Measurements from ENCODE around the gene GMDS. TPM values are rescaled to one million over a fixed set of nuclear protein-coding genes. Genes with fewer than 3 reads are reported as not detected.

The GMDS gene
- polyA plus RNA-seq, 1 of the 3 experiments (the other 2 are of a cell fraction) = 12.3 TPM

DNA sequence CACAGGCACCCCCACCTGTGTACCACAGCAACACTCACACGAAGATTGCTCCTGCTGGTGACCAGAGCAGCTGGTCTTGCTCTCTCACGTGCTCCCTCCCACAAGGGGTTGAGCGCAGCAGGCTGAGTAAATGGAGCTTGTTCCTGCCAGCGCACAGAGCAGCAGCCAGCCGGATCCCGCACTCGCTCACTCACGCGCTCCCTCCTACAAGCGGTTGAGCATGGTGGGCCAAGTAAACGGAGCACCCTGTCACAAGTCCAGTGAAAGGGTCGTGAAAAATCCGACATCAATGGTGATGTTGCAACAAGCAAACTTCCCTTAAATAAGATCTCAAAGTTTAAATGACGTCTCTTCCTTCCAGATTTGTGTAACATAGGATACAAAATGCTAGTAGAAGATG is 322.0 kb downstream of the GMDS start:
- H3K4me3 ChIP-seq (ENCODE audit: low read depth in 2 of 2, low read length in 1 of 2) = no peak overlapping the region
- no peaks in the 10 kb centered on the region for H3K27me3 ChIP-seq (ENCODE audit: insufficient read depth)
- H3K9ac ChIP-seq = no peak overlapping the region
- H3F3A ChIP-seq (replicated peaks; ENCODE audit: insufficient read depth) = peaks cover 4% of the 10 kb centered on the region
- H4K20me1 ChIP-seq (ENCODE audit: insufficient read depth) = no peaks in the 10 kb centered on the region
- POLR2A ChIA-PET = no interaction called here
- no peak for DNase-seq
- no peak overlapping the region for H2AFZ ChIP-seq (ENCODE audit: low read depth)
- no peaks in the 10 kb centered on the region for H3K79me2 ChIP-seq (ENCODE audit: insufficient read depth)
- no peaks in the 10 kb centered on the region for H3K4me1 ChIP-seq (ENCODE audit: control insufficient read depth in 1 of 2, insufficient read depth in 2 of 2, low read depth in 1 of 2, low read length in 1 of 2)
- CTCF ChIA-PET = interaction anchor here (1.3 to 1.5 kb wide), 2 partner anchors 8 to 10 kb away, joined by 3 to 4 read pairs; no protein-coding TSS in a partner anchor
- H3K9me3 ChIP-seq = no peaks in the 10 kb centered on the region
- no peaks in the 10 kb centered on the region for H3K36me3 ChIP-seq (replicated peaks in 1 of 2; ENCODE audit: control insufficient read depth in 1 of 2, insufficient read depth in 2 of 2, low read length in 1 of 2)
- H3K9me2 ChIP-seq = no peaks in the 10 kb centered on the region
- TF ChIP-seq, protein P1, sequence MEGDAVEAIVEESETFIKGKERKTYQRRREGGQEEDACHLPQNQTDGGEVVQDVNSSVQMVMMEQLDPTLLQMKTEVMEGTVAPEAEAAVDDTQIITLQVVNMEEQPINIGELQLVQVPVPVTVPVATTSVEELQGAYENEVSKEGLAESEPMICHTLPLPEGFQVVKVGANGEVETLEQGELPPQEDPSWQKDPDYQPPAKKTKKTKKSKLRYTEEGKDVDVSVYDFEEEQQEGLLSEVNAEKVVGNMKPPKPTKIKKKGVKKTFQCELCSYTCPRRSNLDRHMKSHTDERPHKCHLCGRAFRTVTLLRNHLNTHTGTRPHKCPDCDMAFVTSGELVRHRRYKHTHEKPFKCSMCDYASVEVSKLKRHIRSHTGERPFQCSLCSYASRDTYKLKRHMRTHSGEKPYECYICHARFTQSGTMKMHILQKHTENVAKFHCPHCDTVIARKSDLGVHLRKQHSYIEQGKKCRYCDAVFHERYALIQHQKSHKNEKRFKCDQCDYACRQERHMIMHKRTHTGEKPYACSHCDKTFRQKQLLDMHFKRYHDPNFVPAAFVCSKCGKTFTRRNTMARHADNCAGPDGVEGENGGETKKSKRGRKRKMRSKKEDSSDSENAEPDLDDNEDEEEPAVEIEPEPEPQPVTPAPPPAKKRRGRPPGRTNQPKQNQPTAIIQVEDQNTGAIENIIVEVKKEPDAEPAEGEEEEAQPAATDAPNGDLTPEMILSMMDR (IDR thresholded peaks at IDR 0.05) = no peak
- TF ChIP-seq SIN3A (IDR thresholded peaks at IDR 0.05; ENCODE audit: borderline replicate concordance, low read depth, low read length) (no peak), SMC3 (IDR thresholded peaks at IDR 0.05; ENCODE audit: low read depth, low read length) (no peak), POLR2AphosphoS5 (IDR thresholded peaks at IDR 0.05; ENCODE audit: low read depth, low read length) (no peak), TAF1 (IDR thresholded peaks at IDR 0.05; ENCODE audit: borderline replicate concordance, low read depth, low read length) (no peak), JUND (IDR thresholded peaks at IDR 0.05) (no peak), ELF1 (IDR thresholded peaks at IDR 0.05) (no peak), GATA2 (CRISPR knock-in tag; IDR thresholded peaks at IDR 0.05) (no peak), CHD2 (IDR thresholded peaks at IDR 0.05; ENCODE audit: low read length, partially characterized antibody) (no peak), RCOR1 (IDR thresholded peaks at IDR 0.05; ENCODE audit: low read length) (no peak), NRF1 (IDR thresholded peaks at IDR 0.05; ENCODE audit: low read depth, low read length) (no peak), YY1 (IDR thresholded peaks at IDR 0.05; ENCODE audit: low read depth) (no peak), MEF2A (IDR thresholded peaks at IDR 0.05; ENCODE audit: borderline replicate concordance, low read depth) (no peak), FOXM1 (IDR thresholded peaks at IDR 0.05; ENCODE audit: low read depth) (no peak), TCF12 (IDR thresholded peaks at IDR 0.05) (no peak), EZH2phosphoT487 (IDR thresholded peaks at IDR 0.05; ENCODE audit: borderline replicate concordance, low read depth) (no peak), NFIC (IDR thresholded peaks at IDR 0.05; ENCODE audit: borderline replicate concordance) (no peak), EP300 (IDR thresholded peaks at IDR 0.05; ENCODE audit: borderline replicate concordance in 1 of 2, low read depth in 1 of 2, low read length in 1 of 2) (no peak)
- TF ChIP-seq, protein P2, sequence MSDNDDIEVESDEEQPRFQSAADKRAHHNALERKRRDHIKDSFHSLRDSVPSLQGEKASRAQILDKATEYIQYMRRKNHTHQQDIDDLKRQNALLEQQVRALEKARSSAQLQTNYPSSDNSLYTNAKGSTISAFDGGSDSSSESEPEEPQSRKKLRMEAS (IDR thresholded peaks at IDR 0.05; ENCODE audit: low read depth) = no peak
- TF ChIP-seq, protein P3, sequence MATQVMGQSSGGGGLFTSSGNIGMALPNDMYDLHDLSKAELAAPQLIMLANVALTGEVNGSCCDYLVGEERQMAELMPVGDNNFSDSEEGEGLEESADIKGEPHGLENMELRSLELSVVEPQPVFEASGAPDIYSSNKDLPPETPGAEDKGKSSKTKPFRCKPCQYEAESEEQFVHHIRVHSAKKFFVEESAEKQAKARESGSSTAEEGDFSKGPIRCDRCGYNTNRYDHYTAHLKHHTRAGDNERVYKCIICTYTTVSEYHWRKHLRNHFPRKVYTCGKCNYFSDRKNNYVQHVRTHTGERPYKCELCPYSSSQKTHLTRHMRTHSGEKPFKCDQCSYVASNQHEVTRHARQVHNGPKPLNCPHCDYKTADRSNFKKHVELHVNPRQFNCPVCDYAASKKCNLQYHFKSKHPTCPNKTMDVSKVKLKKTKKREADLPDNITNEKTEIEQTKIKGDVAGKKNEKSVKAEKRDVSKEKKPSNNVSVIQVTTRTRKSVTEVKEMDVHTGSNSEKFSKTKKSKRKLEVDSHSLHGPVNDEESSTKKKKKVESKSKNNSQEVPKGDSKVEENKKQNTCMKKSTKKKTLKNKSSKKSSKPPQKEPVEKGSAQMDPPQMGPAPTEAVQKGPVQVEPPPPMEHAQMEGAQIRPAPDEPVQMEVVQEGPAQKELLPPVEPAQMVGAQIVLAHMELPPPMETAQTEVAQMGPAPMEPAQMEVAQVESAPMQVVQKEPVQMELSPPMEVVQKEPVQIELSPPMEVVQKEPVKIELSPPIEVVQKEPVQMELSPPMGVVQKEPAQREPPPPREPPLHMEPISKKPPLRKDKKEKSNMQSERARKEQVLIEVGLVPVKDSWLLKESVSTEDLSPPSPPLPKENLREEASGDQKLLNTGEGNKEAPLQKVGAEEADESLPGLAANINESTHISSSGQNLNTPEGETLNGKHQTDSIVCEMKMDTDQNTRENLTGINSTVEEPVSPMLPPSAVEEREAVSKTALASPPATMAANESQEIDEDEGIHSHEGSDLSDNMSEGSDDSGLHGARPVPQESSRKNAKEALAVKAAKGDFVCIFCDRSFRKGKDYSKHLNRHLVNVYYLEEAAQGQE (IDR thresholded peaks at IDR 0.05; ENCODE audit: low read depth, low read length) = no peak
- no peak overlapping the region for H3K4me2 ChIP-seq
- 89% methylated on average over 14 of the region's 14 CpGs for WGBS (ENCODE audit: low lambda C conversion rate)
- H3K27ac ChIP-seq (ENCODE audit: low read depth in 2 of 2, low read length in 1 of 2) = no peak overlapping the region

Data from SK-N-SH (cell line).